CMK (cell line): ENCODE data around the gene EPS8L3.
A peak's percentile ranks its signal among the peaks of the same experiment; 100 is the strongest.
"Not testable (repeated sequence)": the region's sequence is repeated elsewhere in the genome, so short reads cannot be mapped to it uniquely, and the experiment has no call there.

ENCODE experiments used
- DNase-seq: peaks from one replicate; pipeline ENCODE4 v3.0.0-alpha.2; 2010; ENCODE audit warnings: low read depth

Gene EPS8L3

DNA sequence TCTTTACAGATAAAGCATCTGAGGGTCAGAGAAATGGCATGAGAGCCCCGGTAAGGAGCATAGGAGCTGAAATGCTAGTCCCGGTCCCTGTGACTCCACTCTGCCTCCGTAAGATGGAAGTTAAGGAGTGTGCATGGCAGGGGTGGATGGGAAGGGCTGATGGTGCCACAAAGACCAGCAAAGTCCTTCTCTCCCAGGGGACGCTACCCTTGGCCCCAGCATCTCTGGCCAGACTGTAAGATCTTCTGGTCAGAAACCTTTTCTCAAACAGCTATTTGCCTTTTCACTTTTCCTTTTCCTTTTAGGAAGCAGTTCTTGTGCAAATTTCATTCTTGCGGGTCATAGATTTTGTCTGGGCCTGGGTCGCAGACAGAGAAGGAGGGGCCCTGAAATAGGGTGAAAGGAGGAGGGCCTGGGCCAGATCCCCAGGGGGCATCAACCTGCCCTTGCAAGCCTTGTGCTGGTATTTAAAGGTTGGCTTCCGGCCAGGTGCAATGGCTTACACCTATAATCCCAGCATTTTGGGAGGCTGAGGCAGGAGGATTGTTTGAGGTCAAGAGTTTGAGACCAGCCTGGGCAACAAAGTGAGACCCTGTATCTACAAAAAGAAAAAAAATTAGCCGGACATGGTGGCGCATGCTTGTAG lies 14.4 kb upstream of the EPS8L3 start:
- no peak for DNase-seq

DNA sequence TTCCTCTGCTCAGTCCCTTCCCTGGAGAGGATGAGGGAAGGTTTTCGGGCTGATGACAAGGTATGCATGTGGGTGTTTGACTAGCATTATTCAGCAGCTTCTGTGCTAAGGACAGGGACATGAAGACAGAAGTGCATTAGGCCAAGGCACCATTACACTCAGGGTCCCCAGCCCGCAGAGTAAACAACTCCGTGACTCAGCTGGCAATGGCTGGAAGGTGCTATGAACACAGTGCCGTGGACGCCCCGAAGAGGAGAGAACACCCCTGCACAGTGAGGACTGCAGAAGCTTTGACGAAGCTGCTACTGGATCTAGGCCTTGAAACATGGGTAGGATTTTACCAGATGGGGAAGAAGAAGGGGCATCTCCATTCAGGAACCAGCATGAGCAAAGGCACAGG lies 13.7 kb upstream of the EPS8L3 start:
- no peak for DNase-seq

DNA sequence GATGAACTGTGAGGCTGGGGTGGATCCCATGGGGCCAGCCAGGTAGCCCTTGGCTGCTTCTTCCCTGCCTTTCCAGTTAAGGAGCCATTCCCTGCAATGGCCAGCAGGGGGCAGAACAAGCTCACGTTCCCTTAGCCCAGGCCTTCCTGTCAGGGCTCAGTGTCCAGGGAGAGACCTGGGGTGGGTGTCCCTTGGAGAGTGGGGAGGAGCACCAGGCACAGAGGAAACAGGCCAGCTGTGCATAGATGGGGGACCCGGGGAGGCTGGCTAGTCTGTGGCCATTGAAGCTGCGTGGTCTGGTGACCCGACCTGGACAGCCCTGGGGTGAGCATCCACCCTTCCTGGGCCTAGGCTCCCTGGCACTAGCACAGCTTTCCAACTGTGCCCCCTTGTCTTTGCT lies 13.2 kb upstream of the EPS8L3 start:
- peak; percentile 71 for DNase-seq

DNA sequence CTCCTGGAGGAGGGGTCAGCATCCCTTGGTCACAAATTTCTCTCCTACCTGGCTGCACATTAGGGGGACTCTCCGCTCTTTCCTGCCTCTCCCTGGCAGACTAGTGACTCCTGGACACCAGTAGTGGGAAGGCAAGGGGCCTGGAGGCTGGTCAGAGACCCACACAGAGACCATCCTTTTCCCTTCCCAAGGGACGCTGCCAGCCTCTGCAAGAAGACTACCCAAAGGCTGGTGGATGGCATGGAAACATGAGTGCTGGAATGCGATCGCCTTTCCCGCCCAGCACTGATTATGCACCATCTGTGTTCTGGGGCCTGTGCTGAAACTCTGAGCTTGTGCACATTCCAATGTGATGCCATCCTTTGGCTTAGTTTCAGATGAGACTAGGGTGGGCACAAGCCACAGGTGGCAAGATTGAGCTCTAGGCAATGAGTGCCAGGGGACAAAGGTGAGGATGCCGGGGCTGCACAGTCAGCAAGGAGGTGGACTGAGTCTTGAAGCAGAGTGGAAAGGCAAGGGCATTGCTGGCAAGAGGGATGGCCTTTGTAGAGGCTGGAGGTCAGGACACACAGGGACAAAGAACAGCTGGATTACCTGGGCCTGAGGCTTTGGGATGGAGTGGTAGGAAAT lies 12.6 kb upstream of the EPS8L3 start:
- no peak for DNase-seq

DNA sequence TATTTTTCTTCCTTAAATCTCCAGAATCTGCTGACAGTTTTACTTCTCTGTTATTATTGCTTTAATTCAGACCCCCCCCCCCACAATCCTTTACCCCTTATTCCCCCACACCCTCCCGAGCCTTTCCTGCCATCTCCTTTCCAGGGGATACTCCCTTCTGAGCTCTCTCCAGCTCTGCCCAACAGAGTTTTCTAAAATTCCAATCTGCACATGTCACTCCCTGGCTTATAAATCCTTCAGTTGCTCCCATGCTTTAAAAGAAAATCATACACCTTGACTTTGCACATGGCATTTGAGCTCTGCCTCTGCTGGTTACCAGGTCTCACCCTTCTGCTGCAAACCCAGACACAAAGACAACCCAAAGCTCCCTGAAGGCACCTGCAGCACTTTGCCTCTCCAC lies 11.7 kb upstream of the EPS8L3 start:
- DNase-seq, result no peak

DNA sequence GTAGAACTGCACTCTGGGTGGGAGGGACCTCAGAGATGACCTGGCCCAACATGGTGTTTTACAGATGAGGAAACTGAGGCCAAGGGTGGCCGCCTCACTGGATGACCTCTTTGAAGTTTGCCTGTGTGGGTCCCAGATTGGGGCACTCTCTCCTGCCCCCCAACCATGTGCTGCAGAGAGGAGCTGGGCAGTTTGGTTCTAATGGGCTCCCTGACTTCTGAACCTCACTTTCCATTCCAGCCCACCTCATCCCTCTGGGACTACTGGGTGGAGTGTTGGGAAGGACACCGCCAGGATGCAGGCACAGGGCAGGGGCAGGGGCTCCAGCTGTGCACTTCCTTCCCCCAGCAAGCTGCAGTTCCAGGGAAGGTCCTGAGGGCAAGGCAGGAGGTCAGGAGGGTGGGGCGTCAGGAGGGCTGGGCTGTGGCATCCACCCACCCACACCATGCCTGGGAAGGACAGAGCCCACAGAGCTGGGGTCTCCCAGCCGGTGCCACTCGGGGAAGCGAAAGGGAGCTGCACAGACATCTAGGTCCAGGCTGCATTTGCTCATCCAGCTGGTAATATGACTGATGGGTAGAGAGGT lies 10.3 kb upstream of the EPS8L3 start:
- no peak for DNase-seq

- no peak for DNase-seq
These were observed 9.6 kb upstream of the EPS8L3 start for GRCh38 chr1:109773203-109773899.

GRCh38 chr1:109772658-109773202 lies 9.0 kb upstream of the EPS8L3 start:
- no peak for DNase-seq

DNA sequence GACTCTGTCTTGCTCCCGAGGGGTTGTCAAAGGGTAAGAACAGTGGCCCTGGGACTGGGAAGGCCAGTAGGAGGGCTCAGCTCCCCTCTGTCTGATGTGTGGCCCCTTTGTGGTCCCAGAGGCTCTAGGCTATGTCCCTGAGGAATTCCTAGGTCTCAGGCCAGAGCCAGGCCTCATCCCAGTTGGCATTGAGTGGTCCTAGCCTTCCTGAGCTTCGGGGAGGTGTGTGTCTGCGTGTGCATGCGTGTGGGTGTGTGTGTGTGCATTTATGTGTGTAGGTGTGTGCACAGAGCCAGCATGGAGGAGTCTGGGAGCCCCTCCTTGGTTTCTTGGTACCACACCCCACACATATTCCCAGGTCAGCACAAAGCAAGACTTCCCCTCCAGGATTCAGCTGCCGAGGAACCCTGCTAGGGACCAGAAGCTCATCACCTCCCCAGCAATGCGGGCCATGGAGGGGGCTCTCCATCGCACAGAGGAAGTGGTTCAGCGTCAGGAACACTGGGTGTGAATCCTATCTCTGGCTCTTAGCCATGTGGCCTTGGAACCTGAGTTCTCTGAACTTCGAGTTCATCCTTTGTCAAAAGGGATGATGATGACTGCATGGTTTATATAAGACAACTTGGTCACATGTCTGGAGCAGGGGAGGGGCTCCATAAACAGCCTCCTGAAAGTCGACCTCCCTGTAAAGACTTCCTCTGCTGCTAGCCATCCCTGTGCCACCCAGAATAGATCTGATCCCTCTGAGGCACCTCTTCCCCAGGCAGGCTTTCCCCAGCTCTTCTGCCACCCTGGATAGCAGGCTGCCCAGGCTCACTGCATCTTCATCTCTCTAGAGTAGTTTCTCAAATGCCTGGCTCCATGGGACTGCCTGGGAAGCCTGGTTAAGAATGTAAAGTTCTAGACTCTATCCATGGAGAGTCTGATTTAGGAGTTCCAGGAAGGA lies 8.3 kb upstream of the EPS8L3 start:
- no peak for DNase-seq

GRCh38 chr1:109770331-109771095 lies 6.8 kb upstream of the EPS8L3 start:
- no peak for DNase-seq

DNA sequence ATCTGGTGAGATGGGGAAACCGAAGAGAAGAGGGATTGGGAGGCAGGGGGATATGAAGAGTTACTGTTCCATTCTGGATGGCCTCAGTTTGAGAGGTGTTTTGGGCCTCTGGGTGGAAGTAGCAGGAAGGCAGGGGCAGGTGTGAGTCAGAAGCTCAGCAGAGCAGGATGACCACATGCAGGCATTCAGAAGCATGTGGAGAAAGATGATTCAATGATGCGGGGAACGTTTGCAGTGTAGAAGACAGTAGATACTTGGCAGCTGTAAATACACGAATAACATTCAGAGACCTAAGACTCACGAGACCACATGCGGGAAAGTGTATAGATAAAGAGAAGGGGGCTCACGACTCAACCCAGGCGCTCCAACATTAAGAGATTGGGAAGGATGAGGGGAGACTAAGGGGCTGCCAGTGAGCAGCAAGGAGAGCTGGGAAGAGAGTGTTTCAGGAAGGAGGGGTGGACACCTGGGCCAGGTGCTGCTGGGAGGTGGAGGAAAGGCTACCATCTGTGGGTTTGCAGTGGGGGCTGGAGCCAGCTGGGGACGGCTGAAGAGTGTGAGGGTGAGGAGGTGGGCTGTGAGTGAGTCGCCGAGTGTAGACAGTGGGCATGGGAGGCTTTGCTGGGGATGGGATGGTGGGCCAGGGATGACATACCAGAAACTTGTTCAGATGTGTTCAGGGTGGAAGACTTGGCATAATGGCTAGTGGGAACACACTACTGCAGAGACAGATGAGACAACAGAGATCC lies 5.8 kb upstream of the EPS8L3 start:
- DNase-seq, result no peak

GRCh38 chr1:109768820-109769219 lies 5.1 kb upstream of the EPS8L3 start:
- DNase-seq, result no peak

GRCh38 chr1:109768335-109768650 lies 4.6 kb upstream of the EPS8L3 start:
- no peak for DNase-seq

- no peak for DNase-seq
These were observed 4.1 kb upstream of the EPS8L3 start for GRCh38 chr1:109767637-109768334.

- not testable (repeated sequence) for DNase-seq
These were observed 3.4 kb upstream of the EPS8L3 start for GRCh38 chr1:109766991-109767636.

DNA sequence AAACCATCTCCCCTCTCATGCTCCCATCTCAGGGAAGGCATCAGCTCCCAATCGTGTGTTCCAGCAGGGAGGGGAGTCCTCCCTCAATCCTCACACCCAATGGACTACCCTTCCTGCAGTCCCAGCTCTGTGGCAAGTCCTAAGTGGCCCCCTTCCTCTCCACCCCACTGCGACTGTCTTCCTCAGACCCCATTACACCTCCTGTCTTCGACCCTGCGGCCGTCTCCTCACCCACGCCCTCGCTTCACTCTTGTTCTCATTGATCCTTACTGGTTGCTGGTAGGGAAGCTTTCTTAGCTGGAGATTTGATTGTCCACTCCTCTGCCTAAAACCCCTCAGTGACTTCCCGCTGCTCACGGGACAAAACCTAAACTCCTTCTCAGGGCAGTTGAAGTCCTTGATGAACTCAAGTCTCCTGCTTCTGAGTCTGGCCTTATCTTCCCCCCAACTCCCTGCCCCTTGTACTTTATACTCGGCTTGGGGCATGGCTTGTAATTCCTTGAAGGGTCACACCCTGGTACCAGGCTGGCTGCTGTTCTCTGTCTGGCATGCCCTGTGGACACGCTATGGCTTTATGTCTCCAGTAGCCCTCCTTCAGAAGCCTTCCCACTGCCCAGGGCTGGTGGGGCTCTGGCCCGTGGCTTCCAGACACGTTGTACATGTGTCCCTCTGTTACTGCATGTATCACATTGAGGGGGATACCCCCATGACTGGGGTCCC lies 2.3 kb upstream of the EPS8L3 start:
- no peak for DNase-seq

GRCh38 chr1:109765483-109765815 lies 1.7 kb upstream of the EPS8L3 start:
- no peak for DNase-seq
